ENCODE measurements around the gene DIDO1. TPM values are rescaled to one million over a fixed set of nuclear protein-coding genes. Genes with fewer than 3 reads are reported as not detected.

Gene DIDO1
- polyA plus RNA-seq, 1 of the 3 experiments (the other 2 are of a cell fraction), result 14.7 TPM

DNA sequence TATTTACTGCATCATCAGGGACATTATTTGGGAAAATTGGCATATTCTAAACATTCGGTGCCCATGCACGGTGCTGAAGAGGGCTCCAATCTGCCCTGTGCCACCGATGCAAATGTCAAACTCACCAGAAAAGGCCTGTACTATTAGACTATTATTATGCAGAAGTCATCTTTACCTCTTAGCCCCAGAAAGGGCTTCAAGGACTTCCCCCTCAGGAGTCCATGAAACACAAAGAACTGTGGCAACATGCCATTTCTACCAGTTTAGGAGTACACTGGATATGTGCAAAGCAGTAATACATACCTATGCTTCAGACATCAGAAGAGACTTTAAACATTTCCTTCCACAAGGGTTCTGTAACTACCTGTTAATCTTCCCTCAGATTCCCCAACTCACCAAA, 8.6 kb downstream of the DIDO1 start:
- Histone ChIP-seq H3K9me3 (no peaks in the 10 kb centered on the region), H3K27me3 (ENCODE audit: insufficient read depth) (no peaks in the 10 kb centered on the region), H3K4me3 (ENCODE audit: low read depth in 2 of 2, low read length in 1 of 2) (no peak overlapping the region), H2AFZ (ENCODE audit: low read depth) (no peak overlapping the region), H4K20me1 (ENCODE audit: insufficient read depth) (peaks cover 100% of the 10 kb centered on the region), H3K4me1 (ENCODE audit: control insufficient read depth in 1 of 2, insufficient read depth in 2 of 2, low read depth in 1 of 2, low read length in 1 of 2) (peaks cover 12 to 33% of the 10 kb centered on the region in 2 experiments; a peak in 2 of 4 replicates), H3K27ac (ENCODE audit: low read depth in 2 of 2, low read length in 1 of 2) (no peak overlapping the region), H3F3A (replicated peaks; ENCODE audit: insufficient read depth) (peaks cover 4% of the 10 kb centered on the region), H3K36me3 (replicated peaks in 1 of 2; ENCODE audit: control insufficient read depth in 1 of 2, insufficient read depth in 2 of 2, low read length in 1 of 2) (peaks cover 9 to 15% of the 10 kb centered on the region in 2 experiments), H3K9me2 (no peaks in the 10 kb centered on the region), H3K4me2 (no peak overlapping the region), H3K9ac (no peak overlapping the region), H3K79me2 (ENCODE audit: insufficient read depth) (peaks cover 100% of the 10 kb centered on the region)
- 85% methylated on average over 3 of the region's 3 CpGs for WGBS (ENCODE audit: low lambda C conversion rate)
- no peak for TF ChIP-seq RXRA (IDR thresholded peaks at IDR 0.05; ENCODE audit: borderline replicate concordance, low read depth)
- TF ChIP-seq EP300 (IDR thresholded peaks at IDR 0.05; ENCODE audit: borderline replicate concordance in 1 of 2, low read depth in 1 of 2, low read length in 1 of 2), result no peak
- TF ChIP-seq, protein P1, sequence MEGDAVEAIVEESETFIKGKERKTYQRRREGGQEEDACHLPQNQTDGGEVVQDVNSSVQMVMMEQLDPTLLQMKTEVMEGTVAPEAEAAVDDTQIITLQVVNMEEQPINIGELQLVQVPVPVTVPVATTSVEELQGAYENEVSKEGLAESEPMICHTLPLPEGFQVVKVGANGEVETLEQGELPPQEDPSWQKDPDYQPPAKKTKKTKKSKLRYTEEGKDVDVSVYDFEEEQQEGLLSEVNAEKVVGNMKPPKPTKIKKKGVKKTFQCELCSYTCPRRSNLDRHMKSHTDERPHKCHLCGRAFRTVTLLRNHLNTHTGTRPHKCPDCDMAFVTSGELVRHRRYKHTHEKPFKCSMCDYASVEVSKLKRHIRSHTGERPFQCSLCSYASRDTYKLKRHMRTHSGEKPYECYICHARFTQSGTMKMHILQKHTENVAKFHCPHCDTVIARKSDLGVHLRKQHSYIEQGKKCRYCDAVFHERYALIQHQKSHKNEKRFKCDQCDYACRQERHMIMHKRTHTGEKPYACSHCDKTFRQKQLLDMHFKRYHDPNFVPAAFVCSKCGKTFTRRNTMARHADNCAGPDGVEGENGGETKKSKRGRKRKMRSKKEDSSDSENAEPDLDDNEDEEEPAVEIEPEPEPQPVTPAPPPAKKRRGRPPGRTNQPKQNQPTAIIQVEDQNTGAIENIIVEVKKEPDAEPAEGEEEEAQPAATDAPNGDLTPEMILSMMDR (IDR thresholded peaks at IDR 0.05), result no peak
- TF ChIP-seq, protein P2, sequence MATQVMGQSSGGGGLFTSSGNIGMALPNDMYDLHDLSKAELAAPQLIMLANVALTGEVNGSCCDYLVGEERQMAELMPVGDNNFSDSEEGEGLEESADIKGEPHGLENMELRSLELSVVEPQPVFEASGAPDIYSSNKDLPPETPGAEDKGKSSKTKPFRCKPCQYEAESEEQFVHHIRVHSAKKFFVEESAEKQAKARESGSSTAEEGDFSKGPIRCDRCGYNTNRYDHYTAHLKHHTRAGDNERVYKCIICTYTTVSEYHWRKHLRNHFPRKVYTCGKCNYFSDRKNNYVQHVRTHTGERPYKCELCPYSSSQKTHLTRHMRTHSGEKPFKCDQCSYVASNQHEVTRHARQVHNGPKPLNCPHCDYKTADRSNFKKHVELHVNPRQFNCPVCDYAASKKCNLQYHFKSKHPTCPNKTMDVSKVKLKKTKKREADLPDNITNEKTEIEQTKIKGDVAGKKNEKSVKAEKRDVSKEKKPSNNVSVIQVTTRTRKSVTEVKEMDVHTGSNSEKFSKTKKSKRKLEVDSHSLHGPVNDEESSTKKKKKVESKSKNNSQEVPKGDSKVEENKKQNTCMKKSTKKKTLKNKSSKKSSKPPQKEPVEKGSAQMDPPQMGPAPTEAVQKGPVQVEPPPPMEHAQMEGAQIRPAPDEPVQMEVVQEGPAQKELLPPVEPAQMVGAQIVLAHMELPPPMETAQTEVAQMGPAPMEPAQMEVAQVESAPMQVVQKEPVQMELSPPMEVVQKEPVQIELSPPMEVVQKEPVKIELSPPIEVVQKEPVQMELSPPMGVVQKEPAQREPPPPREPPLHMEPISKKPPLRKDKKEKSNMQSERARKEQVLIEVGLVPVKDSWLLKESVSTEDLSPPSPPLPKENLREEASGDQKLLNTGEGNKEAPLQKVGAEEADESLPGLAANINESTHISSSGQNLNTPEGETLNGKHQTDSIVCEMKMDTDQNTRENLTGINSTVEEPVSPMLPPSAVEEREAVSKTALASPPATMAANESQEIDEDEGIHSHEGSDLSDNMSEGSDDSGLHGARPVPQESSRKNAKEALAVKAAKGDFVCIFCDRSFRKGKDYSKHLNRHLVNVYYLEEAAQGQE (IDR thresholded peaks at IDR 0.05; ENCODE audit: low read depth, low read length), result no peak
- no peak for TF ChIP-seq YY1 (IDR thresholded peaks at IDR 0.05; ENCODE audit: low read depth)
- no peak for TF ChIP-seq FOSL2 (IDR thresholded peaks at IDR 0.05; ENCODE audit: borderline replicate concordance, low read depth)
- TF ChIP-seq, protein P3, sequence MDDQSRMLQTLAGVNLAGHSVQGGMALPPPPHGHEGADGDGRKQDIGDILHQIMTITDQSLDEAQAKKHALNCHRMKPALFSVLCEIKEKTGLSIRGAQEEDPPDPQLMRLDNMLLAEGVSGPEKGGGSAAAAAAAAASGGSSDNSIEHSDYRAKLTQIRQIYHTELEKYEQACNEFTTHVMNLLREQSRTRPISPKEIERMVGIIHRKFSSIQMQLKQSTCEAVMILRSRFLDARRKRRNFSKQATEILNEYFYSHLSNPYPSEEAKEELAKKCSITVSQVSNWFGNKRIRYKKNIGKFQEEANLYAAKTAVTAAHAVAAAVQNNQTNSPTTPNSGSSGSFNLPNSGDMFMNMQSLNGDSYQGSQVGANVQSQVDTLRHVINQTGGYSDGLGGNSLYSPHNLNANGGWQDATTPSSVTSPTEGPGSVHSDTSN (IDR thresholded peaks at IDR 0.05), result no peak
- TF ChIP-seq, protein P4, sequence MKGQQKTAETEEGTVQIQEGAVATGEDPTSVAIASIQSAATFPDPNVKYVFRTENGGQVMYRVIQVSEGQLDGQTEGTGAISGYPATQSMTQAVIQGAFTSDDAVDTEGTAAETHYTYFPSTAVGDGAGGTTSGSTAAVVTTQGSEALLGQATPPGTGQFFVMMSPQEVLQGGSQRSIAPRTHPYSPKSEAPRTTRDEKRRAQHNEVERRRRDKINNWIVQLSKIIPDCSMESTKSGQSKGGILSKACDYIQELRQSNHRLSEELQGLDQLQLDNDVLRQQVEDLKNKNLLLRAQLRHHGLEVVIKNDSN (IDR thresholded peaks at IDR 0.05; ENCODE audit: borderline replicate concordance, low read depth), result no peak
- TF ChIP-seq RFX5 (IDR thresholded peaks at IDR 0.05; ENCODE audit: low read length), result no peak
- TF ChIP-seq, protein P5, sequence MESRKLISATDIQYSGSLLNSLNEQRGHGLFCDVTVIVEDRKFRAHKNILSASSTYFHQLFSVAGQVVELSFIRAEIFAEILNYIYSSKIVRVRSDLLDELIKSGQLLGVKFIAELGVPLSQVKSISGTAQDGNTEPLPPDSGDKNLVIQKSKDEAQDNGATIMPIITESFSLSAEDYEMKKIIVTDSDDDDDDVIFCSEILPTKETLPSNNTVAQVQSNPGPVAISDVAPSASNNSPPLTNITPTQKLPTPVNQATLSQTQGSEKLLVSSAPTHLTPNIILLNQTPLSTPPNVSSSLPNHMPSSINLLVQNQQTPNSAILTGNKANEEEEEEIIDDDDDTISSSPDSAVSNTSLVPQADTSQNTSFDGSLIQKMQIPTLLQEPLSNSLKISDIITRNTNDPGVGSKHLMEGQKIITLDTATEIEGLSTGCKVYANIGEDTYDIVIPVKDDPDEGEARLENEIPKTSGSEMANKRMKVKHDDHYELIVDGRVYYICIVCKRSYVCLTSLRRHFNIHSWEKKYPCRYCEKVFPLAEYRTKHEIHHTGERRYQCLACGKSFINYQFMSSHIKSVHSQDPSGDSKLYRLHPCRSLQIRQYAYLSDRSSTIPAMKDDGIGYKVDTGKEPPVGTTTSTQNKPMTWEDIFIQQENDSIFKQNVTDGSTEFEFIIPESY (IDR thresholded peaks at IDR 0.05; ENCODE audit: borderline replicate concordance, low read depth), result no peak
- TF ChIP-seq, protein P6, sequence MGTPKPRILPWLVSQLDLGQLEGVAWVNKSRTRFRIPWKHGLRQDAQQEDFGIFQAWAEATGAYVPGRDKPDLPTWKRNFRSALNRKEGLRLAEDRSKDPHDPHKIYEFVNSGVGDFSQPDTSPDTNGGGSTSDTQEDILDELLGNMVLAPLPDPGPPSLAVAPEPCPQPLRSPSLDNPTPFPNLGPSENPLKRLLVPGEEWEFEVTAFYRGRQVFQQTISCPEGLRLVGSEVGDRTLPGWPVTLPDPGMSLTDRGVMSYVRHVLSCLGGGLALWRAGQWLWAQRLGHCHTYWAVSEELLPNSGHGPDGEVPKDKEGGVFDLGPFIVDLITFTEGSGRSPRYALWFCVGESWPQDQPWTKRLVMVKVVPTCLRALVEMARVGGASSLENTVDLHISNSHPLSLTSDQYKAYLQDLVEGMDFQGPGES (IDR thresholded peaks at IDR 0.05; ENCODE audit: low read depth, low read length), result no peak
- no peak for TF ChIP-seq RCOR1 (IDR thresholded peaks at IDR 0.05; ENCODE audit: low read length)
- TF ChIP-seq TAF1 (IDR thresholded peaks at IDR 0.05; ENCODE audit: borderline replicate concordance, low read depth, low read length), result no peak
- TF ChIP-seq MXI1 (IDR thresholded peaks at IDR 0.05; ENCODE audit: low read depth, low read length), result no peak
- no peak for TF ChIP-seq GATA2 (CRISPR knock-in tag; IDR thresholded peaks at IDR 0.05)
- POLR2A ChIA-PET, result no interaction called here
- CTCF ChIA-PET, result interaction anchor here (0.9 to 17.1 kb wide), 4 partner anchors 8 to 95 kb away, joined by 3 to 181 read pairs (median 65); no protein-coding TSS in a partner anchor
- no peak for DNase-seq
